GM21786 (cell line): Measurements from ENCODE around the gene NUDC.
"Not testable (repeated sequence)": the region's sequence is repeated elsewhere in the genome, so short reads cannot be mapped to it uniquely, and the experiment has no call there.

ENCODE experiments used
- ATAC-seq: cut with Tn5 transposase; IDR thresholded peaks from one replicate; pipeline ENCODE4 v1.9.1; 2021; ENCODE audit not compliant: unreplicated experiment

NUDC gene

GRCh38 chr1:26921540-26922430 is at the start of gene NUDC:
Gene NUDC, plus strand, starts transcription at chr1:26921743. Its CDS starts 106 bp downstream, at chr1:26921849.
- peak; percentile 95 for ATAC-seq

GRCh38 chr1:26873097-26873496 is 48.4 kb upstream of the NUDC start:
- ATAC-seq = not testable (repeated sequence)

GRCh38 chr1:26874896-26875295 is 46.6 kb upstream of the NUDC start:
- ATAC-seq = no peak

GRCh38 chr1:26877326-26877725 is 44.2 kb upstream of the NUDC start:
- no peak for ATAC-seq

- ATAC-seq = no peak
Measured at GRCh38 chr1:26879793-26880192, 41.8 kb upstream of the NUDC start.

- ATAC-seq = not testable (repeated sequence)
Measured at GRCh38 chr1:26881611-26882010, 39.9 kb upstream of the NUDC start.

GRCh38 chr1:26882696-26883463 is 38.7 kb upstream of the NUDC start:
- ATAC-seq = no peak

GRCh38 chr1:26887125-26887524 is 34.4 kb upstream of the NUDC start:
- no peak for ATAC-seq

- ATAC-seq = no peak
Measured at GRCh38 chr1:26888231-26888630, 33.3 kb upstream of the NUDC start.

GRCh38 chr1:26889551-26890466 is 31.7 kb upstream of the NUDC start, which contains the start of gene GPN2:
Gene GPN2, minus strand, starts transcription at chr1:26890283. Its CDS starts 187 bp downstream, at chr1:26890096.
- peak; percentile 93 for ATAC-seq

GRCh38 chr1:26890467-26890796 is 31.1 kb upstream of the NUDC start:
- ATAC-seq = peak; percentile 23

- ATAC-seq = no peak
Measured at GRCh38 chr1:26894263-26894662, 27.3 kb upstream of the NUDC start.

GRCh38 chr1:26897351-26897750 is 24.2 kb upstream of the NUDC start:
- no peak for ATAC-seq

- no peak for ATAC-seq
Measured at GRCh38 chr1:26900001-26900814, 21.3 kb upstream of the NUDC start, which contains the start of gene GPATCH3. Gene GPATCH3, minus strand, starts transcription at chr1:26900467. Its CDS starts 25 bp downstream, at chr1:26900442.

- ATAC-seq = no peak
Measured at GRCh38 chr1:26900815-26901511, 20.6 kb upstream of the NUDC start.

GRCh38 chr1:26907071-26907917 is 14.2 kb upstream of the NUDC start:
- ATAC-seq = no peak

GRCh38 chr1:26909951-26910342 is 11.6 kb upstream of the NUDC start:
- ATAC-seq = no peak

- ATAC-seq = no peak
Measured at GRCh38 chr1:26910343-26911160, 11.0 kb upstream of the NUDC start.
